Gastrocnemius medialis (tissue), 4 donors: ENCODE data around the gene CCM2.
"Not testable (repeated sequence)": the region's sequence is repeated elsewhere in the genome, so short reads cannot be mapped to it uniquely, and the experiment has no call there.

ENCODE experiments used
- POLR2A ChIP-seq, 2 donors: fragments of 450-650 bp; IDR thresholded peaks; one replicate each; pipeline ENCODE4 v1.6.1; 2017; ENCODE audit warnings: antibody characterized with exemption in 2 of 2, mild to moderate bottlenecking in 2 of 2, moderate library complexity in 2 of 2
- TF ChIP-seq, protein P1 (sequence below), 5 experiments: fragments of 450-650 bp in 3 of 5; fragments of 200-600 bp in 2 of 5; sonication (generic) in 2 of 5; IDR thresholded peaks in 4 of 5; conservative IDR thresholded peaks in 1 of 5; 1 replicate in 4 of 5; 2 replicates in 1 of 5; pipeline ENCODE4 v1.5.1; 2016 to 2019; ENCODE audit warnings: antibody characterized with exemption in 5 of 5, mild to moderate bottlenecking in 3 of 5, moderate library complexity in 3 of 5

DNA sequence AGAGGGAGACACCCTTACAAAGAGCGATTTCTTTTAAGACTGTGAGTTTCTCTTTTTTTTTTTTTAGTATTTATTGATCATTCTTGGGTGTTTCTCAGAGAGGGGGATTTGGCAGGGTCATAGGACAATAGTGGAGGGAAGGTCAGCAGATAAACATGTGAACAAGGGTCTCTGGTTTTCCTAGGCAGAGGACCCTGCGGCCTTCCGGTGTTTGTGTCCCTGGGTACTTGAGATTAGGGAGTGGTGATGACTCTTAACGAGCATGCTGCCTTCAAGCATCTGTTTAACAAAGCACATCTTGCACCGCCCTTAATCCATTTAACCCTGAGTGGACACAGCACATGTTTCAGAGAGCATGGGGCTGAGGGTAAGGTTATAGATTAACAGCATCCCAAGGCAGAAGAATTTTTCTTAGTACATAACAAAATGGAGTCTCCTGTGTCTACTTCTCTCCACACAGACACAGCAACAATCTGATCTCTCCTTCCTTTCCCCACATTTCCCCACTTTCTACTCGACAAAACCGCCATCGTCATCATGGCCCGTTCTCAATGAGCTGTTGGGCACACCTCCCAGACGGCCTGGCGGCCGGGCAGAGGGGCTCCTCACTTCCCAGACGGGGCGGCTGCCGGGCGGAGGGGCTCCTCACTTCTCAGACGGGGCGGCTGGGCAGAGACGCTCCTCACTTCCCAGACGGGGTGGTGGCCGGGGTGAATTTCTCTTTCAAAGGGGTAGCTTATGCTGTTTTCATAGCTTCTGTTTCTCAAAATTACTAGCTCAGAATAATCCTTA is 7.8 kb upstream of the CCM2 start:
- TF ChIP-seq, protein P1, sequence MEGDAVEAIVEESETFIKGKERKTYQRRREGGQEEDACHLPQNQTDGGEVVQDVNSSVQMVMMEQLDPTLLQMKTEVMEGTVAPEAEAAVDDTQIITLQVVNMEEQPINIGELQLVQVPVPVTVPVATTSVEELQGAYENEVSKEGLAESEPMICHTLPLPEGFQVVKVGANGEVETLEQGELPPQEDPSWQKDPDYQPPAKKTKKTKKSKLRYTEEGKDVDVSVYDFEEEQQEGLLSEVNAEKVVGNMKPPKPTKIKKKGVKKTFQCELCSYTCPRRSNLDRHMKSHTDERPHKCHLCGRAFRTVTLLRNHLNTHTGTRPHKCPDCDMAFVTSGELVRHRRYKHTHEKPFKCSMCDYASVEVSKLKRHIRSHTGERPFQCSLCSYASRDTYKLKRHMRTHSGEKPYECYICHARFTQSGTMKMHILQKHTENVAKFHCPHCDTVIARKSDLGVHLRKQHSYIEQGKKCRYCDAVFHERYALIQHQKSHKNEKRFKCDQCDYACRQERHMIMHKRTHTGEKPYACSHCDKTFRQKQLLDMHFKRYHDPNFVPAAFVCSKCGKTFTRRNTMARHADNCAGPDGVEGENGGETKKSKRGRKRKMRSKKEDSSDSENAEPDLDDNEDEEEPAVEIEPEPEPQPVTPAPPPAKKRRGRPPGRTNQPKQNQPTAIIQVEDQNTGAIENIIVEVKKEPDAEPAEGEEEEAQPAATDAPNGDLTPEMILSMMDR (IDR thresholded peaks at IDR 0.05 in 4 of 5, conservative IDR thresholded peaks at IDR 0.05 in 1 of 5), result not testable (repeated sequence)
- TF ChIP-seq POLR2A (IDR thresholded peaks at IDR 0.05), result not testable (repeated sequence)
